ENCODE results near the gene SOWAHA.

DNA sequence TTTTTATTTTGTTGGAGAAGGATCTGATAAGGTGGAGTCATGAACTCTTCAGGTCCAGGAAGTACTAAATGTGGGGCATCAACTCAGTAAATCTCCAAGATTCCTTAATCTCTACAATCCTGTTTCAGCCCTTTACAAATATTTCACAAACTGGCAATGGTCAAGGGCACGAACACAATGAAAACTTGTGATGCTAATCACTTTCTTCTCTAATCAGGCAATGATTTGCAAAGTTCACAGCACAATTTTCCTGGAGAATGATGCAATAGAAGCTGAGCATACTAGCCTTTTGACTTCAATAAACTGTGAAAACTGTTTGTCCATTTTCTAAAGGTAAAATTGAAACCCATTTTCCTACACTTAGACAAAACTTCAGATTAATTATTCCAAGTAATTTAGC, 36.2 kb downstream of the SOWAHA start:
- TF ChIP-seq POLR2A (IDR thresholded peaks at IDR 0.05; ENCODE audit: low read length), result no peak
- TF ChIP-seq GATA1 (IDR thresholded peaks at IDR 0.05; ENCODE audit: low read depth, low read length), result no peak
